SW480 (cell line): Measurements from ENCODE around the gene ANTXRL.
"Not testable (repeated sequence)": the region's sequence is repeated elsewhere in the genome, so short reads cannot be mapped to it uniquely, and the experiment has no call there.

Experiments used
- DNase-seq: peaks from one replicate; pipeline ENCODE4 v3.0.0-alpha.2; 2016; ENCODE audit warnings: low spot score

Gene ANTXRL

GRCh38 chr10:46254467-46254866 is 32.3 kb upstream of the ANTXRL start:
- DNase-seq: no peak

- DNase-seq: not testable (repeated sequence)
Measured at GRCh38 chr10:46255210-46255609, 31.6 kb upstream of the ANTXRL start.

GRCh38 chr10:46255801-46256747 is 30.7 kb upstream of the ANTXRL start:
- DNase-seq: peak; percentile 52

GRCh38 chr10:46257099-46257498 is 29.7 kb upstream of the ANTXRL start:
- no peak for DNase-seq

GRCh38 chr10:46262906-46263560 is 23.8 kb upstream of the ANTXRL start:
- not testable (repeated sequence) for DNase-seq

- no peak for DNase-seq
Measured at GRCh38 chr10:46263831-46264268, 22.9 kb upstream of the ANTXRL start.

GRCh38 chr10:46264336-46264735 is 22.5 kb upstream of the ANTXRL start:
- DNase-seq: no peak

GRCh38 chr10:46264737-46265368 is 21.9 kb upstream of the ANTXRL start:
- DNase-seq: no peak

- DNase-seq: not testable (repeated sequence)
Measured at GRCh38 chr10:46265566-46266305, 21.1 kb upstream of the ANTXRL start.

- no peak for DNase-seq
Measured at GRCh38 chr10:46266306-46266985, 20.4 kb upstream of the ANTXRL start.

- no peak for DNase-seq
Measured at GRCh38 chr10:46267132-46267985, 19.4 kb upstream of the ANTXRL start.

- DNase-seq: no peak
Measured at GRCh38 chr10:46268076-46268881, 18.5 kb upstream of the ANTXRL start.

- not testable (repeated sequence) for DNase-seq
Measured at GRCh38 chr10:46269554-46270053, 17.2 kb upstream of the ANTXRL start.

GRCh38 chr10:46270086-46270811 is 16.5 kb upstream of the ANTXRL start:
- DNase-seq: no peak

GRCh38 chr10:46270963-46271530 is 15.8 kb upstream of the ANTXRL start:
- DNase-seq: not testable (repeated sequence)

GRCh38 chr10:46271795-46272499 is 14.8 kb upstream of the ANTXRL start:
- DNase-seq: not testable (repeated sequence)

GRCh38 chr10:46272863-46273415 is 13.9 kb upstream of the ANTXRL start:
- no peak for DNase-seq
